Measurements from ENCODE around the gene CARD9.
"Not testable (repeated sequence)": the region's sequence is repeated elsewhere in the genome, so short reads cannot be mapped to it uniquely, and the experiment has no call there.

CARD9 gene

GRCh38 chr9:136364942-136365774 lies 8.3 kb downstream of the CARD9 start:
- DNase-seq (ENCODE audit: low read depth in 1 of 2, low spot score in 1 of 2): no peak

GRCh38 chr9:136363949-136364748 lies 9.3 kb downstream of the CARD9 start:
- DNase-seq (ENCODE audit: low read depth in 1 of 2, low spot score in 1 of 2): no peak

GRCh38 chr9:136363106-136363948 lies 10.1 kb downstream of the CARD9 start, which contains the start of gene DNLZ:
Gene DNLZ (minus strand): TSS chr9:136363744. CDS start chr9:136363714, 30 bp downstream.
- DNase-seq (ENCODE audit: low read depth in 1 of 2, low spot score in 1 of 2): peak; percentile 85 to 87

DNA sequence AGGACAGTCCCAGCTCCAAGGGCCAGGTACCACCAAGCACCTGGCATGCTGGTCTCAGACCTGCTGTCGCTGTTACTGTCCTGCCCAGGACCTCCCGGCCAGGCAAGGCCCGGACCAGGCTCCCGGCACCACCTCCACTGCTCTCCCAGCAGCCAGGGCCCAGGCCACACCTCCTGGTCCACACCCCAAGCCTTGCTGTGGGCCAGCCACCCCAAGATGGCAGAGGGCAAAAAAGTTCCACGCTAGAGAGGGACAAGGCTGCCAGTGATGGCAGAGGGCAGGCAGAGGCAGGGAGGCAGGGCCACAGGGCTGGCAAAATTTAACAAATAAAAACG lies 11.1 kb downstream of the CARD9 start:
- DNase-seq (ENCODE audit: low read depth in 1 of 2, low spot score in 1 of 2): no peak

DNA sequence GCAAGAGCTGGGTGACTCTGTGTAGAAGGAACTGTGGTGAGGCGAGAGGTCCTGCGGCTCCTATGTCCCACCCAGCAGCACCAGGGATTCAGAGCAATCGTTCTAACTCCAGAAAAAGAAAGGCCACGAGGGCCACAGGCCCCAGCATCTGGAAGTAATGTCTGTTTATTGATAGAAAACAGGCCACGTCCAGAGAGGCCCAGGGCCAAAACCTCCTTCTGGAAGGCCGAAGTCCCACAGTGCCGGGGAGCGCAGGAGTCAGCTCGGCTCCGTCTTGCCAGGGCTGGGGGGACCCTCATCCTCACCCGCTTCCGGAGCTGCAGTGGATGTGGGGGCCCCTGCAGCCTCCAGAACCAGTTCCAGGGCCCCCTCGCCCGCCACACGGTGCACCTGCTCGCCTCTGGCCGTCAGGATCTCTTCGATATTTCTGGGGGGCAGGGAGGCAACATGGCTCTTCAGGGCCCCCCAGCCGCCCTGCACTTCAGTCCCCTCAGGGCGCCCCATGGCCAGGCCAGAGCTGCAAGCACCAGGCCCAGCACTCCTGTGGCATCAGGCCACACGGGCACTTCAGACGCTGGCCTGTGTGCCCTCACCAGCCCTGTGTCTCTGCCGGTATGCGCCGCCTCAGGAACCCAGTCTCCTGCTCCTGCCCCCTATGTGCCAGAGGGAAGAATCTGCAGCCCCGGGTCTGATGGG lies 11.6 kb downstream of the CARD9 start:
- no peak for DNase-seq (ENCODE audit: low read depth in 1 of 2, low spot score in 1 of 2)

GRCh38 chr9:136361047-136361753 lies 12.3 kb downstream of the CARD9 start:
- DNase-seq (ENCODE audit: low read depth in 1 of 2, low spot score in 1 of 2): no peak

DNA sequence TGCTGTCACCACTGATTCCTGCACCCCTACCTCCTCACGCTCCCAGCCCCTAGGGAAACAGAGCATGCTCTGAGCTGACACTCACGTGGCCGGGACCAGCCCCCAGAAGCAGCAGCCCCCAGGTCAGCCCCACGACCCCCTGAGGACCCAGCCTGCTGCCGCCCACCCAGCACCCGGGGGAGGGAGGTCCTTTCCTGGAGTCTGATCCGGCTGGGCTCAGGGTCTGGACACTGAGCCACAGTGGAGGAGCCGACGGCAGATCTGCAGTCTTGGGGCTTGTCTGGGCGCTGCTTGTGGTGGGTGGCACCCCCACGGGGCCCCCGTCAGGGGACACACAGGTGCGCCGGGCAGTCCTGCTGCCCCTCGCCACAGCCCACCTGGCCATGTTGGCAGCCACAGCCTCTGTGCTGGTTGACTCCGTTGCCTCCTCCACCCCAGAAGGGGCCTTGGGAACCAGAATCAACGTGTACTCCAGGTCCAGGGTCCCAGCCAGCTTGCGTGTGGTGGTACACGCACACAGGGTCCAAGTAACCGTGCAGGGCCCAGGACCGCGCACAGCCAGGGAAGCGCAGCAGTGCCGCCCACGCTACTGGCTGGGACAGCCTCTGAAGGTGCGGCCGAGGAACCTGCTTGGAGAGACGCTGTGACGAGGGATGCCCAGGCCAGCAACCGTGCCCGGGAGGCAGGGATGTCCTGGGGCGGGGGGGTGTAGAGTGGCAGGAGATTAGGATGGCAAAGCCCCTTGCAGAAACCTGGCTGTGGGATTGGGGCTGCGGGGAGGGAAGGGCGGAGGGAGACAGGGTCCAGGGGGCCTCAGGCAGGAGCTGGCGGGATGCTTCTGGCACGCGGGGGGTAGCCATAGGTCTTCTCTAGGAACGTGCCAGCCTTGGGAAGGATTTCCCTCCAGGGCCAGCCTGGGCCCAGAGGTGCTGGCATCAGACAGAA lies 13.4 kb downstream of the CARD9 start:
- DNase-seq (ENCODE audit: low read depth in 1 of 2, low spot score in 1 of 2): no peak

DNA sequence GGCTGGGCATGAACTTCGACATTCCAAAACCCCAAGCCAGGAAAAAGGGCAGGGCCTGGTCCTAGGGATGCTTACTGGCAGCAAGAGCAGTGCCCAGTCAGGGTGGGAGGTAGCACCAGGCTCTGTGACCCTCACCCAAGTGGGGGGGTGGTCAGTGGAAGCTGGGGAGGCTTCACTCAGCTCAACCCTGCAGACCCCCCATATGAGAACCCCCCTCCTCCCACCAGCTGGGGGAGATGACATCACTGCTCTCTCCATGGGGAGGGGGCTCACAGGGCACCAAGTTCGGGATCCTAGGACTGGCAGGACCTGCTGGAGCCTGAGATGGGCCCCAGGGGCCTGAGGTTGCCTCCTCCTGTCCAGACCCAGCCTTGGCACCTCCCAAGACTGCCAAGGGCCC lies 14.6 kb downstream of the CARD9 start:
- no peak for DNase-seq (ENCODE audit: low read depth in 1 of 2, low spot score in 1 of 2)

DNA sequence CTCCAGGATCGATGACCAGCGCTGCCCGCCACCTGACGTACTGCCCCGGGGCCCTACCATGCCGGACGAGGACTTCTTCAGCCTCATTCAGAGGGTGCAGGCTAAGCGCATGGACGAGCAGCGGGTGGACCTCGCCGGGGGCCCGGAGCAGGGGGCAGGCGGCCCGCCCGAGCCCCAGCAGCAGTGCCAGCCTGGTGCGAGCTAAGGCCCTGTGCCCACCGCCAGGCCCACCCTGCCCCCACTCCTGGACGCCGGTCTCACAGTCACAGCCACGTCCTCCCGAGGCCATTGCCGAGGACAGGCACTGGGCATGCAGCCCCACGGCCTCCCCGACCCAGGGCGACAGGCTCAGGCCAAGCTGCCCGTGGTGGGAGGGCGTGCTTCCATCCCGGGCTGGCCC lies 15.5 kb downstream of the CARD9 start:
- DNase-seq (ENCODE audit: low read depth in 1 of 2, low spot score in 1 of 2): no peak

DNA sequence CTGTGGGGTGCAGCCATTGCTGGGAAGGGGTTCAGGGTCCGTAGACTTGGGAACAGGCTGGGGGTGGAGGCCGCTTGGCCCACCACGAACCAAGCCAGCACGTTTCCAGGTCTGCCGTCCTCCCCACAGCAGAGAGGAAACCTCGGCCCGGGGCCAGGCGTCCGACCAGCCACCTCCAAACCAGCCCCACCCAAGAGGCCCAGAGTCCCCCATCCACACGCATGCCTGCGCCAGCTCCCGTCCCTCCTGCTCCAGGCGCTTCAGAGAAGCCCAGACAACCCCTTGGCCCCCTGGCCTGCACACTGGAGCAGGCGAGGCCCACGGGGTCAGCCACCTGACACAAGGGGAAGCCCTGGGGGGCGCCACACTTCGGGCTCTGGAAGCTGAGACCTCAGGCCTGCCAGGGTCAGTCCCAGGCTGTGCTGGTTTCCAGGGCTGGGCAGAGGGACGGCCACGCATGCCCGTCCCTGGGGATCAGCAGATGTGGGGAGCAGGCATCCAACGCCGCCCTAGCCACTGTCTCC lies 16.2 kb downstream of the CARD9 start:
- no peak for DNase-seq (ENCODE audit: low read depth in 1 of 2, low spot score in 1 of 2)

GRCh38 chr9:136355616-136356557 lies 17.6 kb downstream of the CARD9 start:
- no peak for DNase-seq (ENCODE audit: low read depth in 1 of 2, low spot score in 1 of 2)

GRCh38 chr9:136354592-136355085 lies 18.8 kb downstream of the CARD9 start:
- DNase-seq (ENCODE audit: low read depth in 1 of 2, low spot score in 1 of 2): no peak

DNA sequence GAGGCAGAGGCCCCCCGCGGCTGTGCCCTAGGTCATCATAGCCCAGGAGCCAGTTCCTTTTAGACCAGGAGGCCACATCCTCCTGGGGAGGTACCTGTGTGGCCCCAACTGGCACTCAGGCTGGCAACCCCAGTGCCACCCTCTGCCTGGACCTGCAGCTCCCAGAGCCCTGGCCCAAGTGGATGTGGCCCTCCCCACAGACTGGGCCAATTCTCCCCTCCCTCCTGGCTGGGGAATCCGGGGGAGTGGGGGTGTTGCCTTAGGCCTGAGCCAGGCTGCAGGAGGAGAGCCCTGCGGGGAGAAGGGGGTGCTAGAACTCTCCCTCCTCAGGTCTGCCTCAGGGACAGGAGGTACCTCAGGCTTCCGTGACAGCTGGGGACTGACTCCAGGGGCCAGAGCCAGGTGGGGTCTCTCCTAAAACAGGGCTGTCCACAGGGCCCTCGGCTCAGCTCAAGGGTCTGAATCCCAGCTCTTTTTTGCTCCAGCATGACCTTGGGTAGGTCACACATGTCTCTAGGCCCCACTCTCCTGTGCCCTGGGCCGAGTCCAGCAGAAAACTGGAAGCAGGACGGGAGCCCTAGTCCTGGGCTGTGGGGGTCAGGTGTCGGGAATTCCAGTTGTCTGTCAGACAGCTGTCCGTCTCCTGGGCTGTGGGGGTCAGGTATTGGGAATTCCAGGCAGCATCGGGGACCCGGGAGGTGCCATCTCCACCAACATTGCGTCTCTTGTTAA lies 19.5 kb downstream of the CARD9 start:
- no peak for DNase-seq (ENCODE audit: low read depth in 1 of 2, low spot score in 1 of 2)

GRCh38 chr9:136353088-136353487 lies 20.4 kb downstream of the CARD9 start:
- no peak for DNase-seq (ENCODE audit: low read depth in 1 of 2, low spot score in 1 of 2)

GRCh38 chr9:136352682-136353081 lies 20.8 kb downstream of the CARD9 start:
- DNase-seq (ENCODE audit: low read depth in 1 of 2, low spot score in 1 of 2): no peak

GRCh38 chr9:136351868-136352267 lies 21.6 kb downstream of the CARD9 start:
- DNase-seq (ENCODE audit: low read depth in 1 of 2, low spot score in 1 of 2): not testable (repeated sequence)

DNA sequence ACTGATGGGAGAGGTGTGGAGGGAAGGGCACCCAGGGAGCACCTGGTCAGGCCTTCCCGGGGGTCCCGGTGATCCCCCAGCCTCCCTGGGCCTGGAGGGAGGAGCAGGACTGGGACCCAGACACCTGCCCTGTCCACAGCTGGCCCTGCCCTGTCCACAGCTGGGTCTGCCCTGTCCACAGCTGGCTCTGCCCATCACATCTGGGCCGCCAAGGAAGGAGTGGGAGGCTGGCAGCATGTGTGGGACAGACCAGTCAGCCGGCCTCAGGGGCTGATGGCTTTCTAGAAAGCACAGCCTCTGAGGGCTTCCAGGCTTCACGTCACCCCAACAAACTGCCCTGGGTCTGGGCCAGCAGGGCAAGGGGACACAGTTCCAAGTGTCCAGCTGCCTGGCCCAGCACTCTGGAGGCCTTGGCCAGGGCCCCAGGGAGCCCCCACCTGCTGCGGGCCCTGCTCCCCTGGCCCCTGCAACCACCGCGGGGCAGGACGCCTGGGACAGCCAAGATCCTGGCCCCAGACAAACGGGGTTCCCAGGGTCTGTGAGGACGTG lies 22.1 kb downstream of the CARD9 start:
- no peak for DNase-seq (ENCODE audit: low read depth in 1 of 2, low spot score in 1 of 2)
